Activated T-cell treated with anti-CD3 and anti-CD28 coated beads for 24 hours (primary cell): ENCODE data around the gene USP53.
"Not testable (repeated sequence)": the region's sequence is repeated elsewhere in the genome, so short reads cannot be mapped to it uniquely, and the experiment has no call there.

Source experiments
- DNase-seq: peaks from one replicate; pipeline ENCODE4 v3.0.0-alpha.2; 2020; ENCODE audit warnings: low read depth

The USP53 gene

DNA sequence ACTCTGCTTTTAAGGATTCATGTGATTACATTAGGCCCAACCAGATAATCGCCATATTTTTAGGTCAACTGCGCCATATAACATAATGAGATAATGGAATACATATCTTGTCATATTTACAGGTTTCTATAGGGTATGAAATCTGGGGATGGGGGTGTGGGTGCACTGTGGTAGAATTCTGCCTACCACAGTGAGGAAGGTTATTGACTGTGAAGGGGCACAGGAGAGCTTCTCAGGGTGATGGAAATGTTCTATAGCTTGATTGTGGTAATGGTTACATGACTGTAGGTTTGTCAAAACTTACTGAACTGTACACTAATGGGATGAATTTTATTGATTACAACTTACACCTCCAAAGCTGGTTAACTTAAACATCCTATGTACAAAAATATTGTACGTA is 15.9 kb downstream of the USP53 start:
- no peak for DNase-seq

DNA sequence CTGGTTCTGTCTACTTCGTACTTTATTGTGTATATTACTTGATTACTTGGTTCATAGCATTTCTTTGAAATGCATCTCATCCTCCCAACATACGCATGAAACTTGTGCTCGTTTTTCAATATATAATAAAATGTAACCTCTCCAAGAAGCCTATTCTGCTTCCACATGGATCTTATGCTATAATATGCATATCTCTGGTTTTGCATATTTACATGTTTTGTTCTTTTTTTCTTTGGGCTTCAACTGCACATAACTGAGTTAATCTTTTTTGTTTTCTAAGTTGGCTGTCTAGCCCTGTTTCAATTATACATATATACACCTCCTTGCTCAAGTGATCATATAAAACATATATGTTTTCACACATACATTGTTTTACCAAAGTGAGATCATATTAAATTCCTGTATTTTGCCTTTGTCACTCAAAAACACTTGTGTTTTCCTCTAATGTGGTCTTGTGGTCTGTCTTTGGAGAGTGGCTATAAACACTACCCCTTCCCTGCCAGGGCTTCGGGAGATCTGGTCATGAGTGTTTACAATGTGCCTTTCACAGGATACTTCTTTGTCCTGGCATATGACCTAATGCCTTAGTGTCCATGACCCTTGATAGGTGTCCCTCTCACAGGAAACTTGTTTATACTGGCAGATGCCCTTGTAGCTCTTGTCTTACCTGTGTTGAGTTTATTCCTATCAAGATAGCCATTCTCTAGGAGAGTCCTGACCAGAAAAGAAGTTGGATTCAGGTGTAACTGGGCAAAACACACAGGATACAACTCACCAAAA is 17.6 kb downstream of the USP53 start:
- no peak for DNase-seq

DNA sequence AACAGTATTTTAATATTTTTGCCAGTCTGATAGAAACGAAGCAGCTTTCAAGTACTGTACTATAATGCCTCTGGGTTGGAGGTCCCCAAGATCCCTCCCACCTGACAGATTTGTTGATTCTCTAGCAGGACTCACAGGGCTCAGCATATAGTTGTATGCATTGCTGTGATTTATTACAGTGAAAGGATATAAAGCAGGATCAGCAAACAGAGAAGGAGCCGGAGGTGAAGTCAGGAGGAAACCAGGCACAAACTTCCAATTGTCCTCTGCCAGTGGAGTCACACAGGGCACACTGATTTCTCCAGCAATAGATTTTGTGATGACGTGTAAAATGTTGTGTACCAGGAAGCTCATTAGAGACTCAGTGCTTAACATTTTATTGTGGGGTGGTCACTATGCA is 19.0 kb downstream of the USP53 start:
- DNase-seq, result no peak

- no peak for DNase-seq
Measured at GRCh38 chr4:119232286-119232685, 19.8 kb downstream of the USP53 start.

GRCh38 chr4:119233191-119233590 is 20.7 kb downstream of the USP53 start:
- DNase-seq, result no peak

DNA sequence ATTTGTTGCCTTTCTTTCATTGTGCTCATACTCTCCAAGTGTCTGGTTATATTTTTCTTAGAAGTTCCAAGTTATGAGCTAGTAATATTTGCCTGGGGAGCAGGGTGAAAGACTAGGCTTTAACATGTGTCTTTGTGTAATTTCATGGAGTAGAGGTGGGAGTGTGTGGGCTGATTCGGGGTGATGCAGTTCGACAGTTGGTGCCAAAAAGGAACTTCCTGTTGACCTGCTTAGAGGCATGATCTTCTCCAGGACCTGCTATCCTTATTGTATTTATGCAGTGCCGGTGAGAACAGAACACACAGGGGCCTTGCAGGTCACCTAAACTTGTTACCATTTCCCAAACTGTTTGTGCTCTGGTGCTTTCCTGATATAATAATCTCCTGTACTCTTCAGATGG is 21.2 kb downstream of the USP53 start:
- no peak for DNase-seq

DNA sequence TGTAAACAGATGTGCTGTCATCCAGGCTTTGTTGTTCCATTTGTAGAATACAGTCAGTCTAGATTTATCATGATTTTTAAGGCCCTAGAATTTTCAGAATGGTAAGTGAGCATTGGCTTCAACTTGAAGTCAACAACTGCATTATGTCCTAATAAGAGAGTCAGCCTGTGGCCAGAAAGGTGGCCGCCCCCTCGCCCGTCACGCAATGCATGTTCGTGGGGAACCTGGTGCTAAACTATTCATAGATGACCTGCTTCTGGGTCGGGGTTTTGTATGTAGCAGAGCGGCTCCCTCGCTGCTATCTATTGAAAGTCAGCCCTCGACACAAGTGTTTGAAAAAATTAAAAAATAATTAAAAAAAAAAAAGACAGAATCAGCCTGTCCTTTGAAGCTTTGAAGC is 24.7 kb downstream of the USP53 start:
- no peak for DNase-seq

DNA sequence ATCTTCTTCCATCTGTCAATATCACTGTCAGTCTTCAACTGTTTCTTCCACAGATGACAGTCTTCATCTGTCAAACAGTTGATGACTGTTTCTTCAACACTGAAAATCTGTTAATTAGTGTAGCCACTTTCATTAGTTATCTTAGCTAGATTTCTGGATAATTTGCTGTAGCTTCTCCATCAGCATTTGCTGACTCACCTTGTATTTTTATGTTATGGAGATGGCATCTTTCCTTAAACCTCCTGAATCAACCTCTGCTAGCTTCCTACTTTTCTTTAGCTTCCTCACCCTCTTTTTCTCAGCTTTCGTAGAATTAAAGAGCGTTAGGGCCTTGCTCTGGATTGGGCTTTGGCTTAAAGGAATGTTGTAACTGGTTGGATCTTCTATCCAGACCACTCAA is 25.1 kb downstream of the USP53 start:
- no peak for DNase-seq

DNA sequence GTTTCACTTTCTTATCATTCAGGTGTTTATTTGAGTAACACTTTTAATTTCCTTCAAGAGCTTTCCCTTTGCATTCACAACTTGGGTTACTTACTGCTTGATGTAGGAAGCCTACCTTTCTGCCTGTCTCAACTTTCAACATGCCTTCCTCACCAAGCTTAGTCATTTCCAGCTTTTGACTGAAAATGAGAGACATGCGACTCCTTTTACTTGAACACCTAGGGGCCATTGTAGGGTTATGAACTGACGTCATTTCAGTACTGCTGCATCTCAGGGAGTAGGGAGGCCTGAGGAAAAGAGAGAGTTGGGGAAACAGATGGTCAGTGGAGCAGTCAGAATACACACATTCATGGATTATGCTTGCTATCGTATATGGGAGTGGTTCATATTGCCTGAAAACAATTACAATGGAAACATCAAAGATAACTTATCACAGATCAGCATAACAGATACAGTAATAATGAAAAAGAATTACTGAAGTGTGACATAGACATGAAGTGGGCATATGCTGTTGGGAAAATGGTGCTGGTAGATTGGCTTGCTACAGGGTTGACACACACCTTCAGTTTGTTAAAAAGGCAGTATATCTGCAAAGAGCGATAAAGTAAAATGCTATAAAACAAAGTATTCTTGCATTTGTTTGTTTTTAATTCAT is 25.7 kb downstream of the USP53 start:
- DNase-seq, result peak; percentile 20

DNA sequence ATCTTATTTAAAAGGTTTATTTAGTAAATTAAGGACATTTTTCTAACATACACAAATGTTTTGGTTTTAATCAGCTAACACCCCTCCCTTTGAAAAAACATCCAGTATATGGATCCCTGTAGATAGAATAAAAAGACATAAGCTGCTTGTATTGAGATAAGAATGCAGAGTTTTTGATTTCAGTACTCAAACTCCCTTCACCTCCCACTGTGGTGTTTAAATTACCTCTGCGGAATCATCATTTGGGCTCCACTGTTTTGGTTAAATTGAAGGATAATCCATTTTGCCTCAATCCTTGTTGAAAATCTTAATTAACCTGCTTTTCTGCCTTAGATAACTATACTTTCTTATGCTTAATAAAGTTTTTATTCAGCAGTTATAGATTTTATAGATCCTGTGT is 27.6 kb downstream of the USP53 start:
- DNase-seq, result no peak

- DNase-seq, result no peak
Measured at GRCh38 chr4:119240568-119240967, 28.1 kb downstream of the USP53 start.

GRCh38 chr4:119242417-119242816 is 29.9 kb downstream of the USP53 start:
- DNase-seq, result no peak

GRCh38 chr4:119243868-119244267 is 31.4 kb downstream of the USP53 start:
- no peak for DNase-seq

DNA sequence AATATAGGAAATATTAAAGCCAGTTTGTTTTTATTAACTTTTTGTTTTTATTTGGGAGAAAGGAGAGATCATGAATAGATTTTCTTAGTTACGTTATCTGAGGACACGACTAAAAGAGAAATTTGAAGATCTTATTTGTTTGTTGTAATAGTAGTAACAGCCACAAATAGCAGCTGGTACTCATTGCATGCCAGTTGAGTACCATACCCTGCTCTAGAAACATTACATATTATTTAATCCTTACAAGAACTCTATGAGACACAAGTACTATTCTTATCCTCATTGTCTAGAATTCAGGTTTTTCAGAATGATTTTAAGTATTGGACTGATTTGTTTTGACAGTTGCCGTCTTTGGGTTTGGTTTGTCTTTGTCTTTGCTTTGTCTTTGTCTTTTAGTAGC is 31.8 kb downstream of the USP53 start:
- no peak for DNase-seq

DNA sequence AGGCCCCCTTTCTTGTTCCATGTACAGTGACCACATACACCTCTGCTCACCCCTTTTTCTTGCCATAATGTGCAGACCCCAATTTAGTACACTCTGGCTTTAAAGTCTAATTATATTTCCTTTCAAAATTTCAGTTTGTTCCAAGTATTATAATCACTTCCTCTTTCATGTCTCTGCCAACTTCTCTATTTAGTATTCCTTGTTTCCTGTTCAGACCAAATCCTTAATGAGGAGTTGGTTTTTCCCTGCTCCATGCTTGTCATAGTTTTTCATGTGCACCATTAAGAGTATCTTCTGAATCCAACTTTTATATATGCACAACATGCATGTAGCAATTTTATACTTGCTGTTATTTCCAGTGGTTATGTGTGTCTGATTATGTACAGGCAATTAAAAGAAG is 32.3 kb downstream of the USP53 start:
- no peak for DNase-seq

GRCh38 chr4:119246177-119246733 is 33.7 kb downstream of the USP53 start:
- DNase-seq, result no peak

- DNase-seq, result not testable (repeated sequence)
Measured at GRCh38 chr4:119251037-119251436, 38.5 kb downstream of the USP53 start.

- DNase-seq, result not testable (repeated sequence)
Measured at GRCh38 chr4:119255223-119255622, 42.7 kb downstream of the USP53 start.

DNA sequence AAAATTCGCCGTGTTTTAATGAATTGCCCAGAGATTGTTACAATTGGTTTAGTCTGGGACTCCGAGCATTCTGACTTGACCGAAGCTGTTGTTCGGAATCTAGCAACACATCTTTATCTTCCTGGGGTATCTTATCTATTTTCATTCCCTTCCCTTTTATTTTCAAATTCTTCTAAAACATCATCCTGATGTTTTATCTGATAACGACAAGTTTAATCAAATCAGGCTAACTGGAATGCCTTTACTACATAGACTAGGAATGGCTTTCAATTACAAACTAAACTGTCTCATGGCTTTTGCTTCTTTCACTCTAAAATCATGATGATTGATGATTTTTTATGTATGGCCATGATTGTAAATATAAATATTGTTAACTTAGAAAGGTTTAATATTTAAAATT is 48.0 kb downstream of the USP53 start:
- DNase-seq, result no peak

GRCh38 chr4:119261986-119262385 is 49.5 kb downstream of the USP53 start:
- DNase-seq, result no peak

DNA sequence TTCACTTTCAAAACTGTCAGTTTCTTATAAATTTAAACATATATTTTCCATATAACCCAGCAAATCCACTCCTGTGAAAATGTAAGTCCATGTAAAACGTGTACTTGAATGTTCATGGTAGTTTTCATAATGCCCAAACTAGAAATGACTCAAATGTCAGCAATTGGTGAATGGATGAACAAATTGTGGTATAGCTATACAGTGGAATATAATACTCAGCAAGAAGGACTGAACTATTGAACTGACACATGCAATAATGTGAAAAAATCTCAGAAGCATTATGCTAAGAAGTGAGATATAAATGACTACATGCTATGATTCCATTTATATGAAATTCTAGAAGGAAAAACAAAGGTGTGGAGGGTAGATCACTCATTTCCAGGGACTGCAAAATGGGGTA is 52.2 kb downstream of the USP53 start:
- DNase-seq, result no peak

DNA sequence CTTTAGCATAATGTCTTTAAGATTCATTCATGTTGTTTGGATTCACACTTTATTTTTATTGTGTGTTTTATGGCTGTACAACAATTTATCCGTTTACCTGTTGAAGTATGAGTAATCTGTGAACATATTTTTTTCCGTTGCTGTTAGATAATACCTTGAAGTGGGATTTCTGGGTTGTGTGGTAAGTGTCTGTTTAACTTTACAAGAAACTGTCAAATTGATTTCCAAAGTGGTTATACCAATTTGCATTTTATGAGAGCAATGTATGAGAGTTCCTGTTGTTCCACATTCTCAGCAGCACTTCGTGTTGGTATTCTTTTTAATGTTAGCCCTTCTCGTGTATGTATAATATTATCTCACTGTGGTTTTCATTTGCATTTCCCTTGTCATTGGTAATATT is 53.6 kb downstream of the USP53 start:
- DNase-seq, result no peak

GRCh38 chr4:119268466-119268865 is 56.0 kb downstream of the USP53 start:
- DNase-seq, result no peak
